ENCODE data around the gene SIVA1.

GRCh38 chr14:104773505-104774452 lies 20.8 kb downstream of the SIVA1 start:
- no peak for TF ChIP-seq POLR2A (IDR thresholded peaks at IDR 0.05; ENCODE audit: low read length)
- no peak for TF ChIP-seq GATA1 (IDR thresholded peaks at IDR 0.05; ENCODE audit: low read depth, low read length)

All from erythroblast (primary cell).